WERI-Rb-1 (cell line): ENCODE data around the gene PRR5.
"Not testable (repeated sequence)": the region's sequence is repeated elsewhere in the genome, so short reads cannot be mapped to it uniquely, and the experiment has no call there.

Experiments
- DNase-seq: peaks from one replicate; pipeline ENCODE4 v3.0.0-alpha.2; 2020
- H3K27ac ChIP-seq: fragments of 250-450 bp; sonication (Bioruptor Pico); 2 replicates; pipeline ENCODE4 v1.5.1; 2020; ENCODE audit warnings: mild to moderate bottlenecking, moderate library complexity
- H3K27me3 ChIP-seq: fragments of 250-450 bp; sonication (Bioruptor Pico); 2 replicates; pipeline ENCODE4 v1.5.1; 2021; ENCODE audit warnings: mild to moderate bottlenecking, low read depth, moderate library complexity; ENCODE audit not compliant: insufficient read depth, severe bottlenecking
- H3K36me3 ChIP-seq: fragments of 250-450 bp; sonication (Bioruptor Pico); 2 replicates; pipeline ENCODE4 v1.5.1; 2020; ENCODE audit warnings: mild to moderate bottlenecking, moderate library complexity
- H3K4me3 ChIP-seq: 2 replicates; pipeline ENCODE4 v1.5.1; 2011; ENCODE audit warnings: low read depth, mild to moderate bottlenecking, control low read depth, low read length
- H3K9me3 ChIP-seq: fragments of 250-450 bp; sonication (Bioruptor Pico); 2 replicates; pipeline ENCODE4 v1.5.1; 2021; ENCODE audit warnings: mild to moderate bottlenecking, moderate library complexity; ENCODE audit not compliant: severe bottlenecking
- CTCF ChIP-seq: IDR thresholded peaks from 2 replicates; pipeline ENCODE4 v1.5.1; 2011; ENCODE audit warnings: low read depth, mild to moderate bottlenecking, control low read depth, inconsistent platforms, low read length

Gene PRR5, protein sequence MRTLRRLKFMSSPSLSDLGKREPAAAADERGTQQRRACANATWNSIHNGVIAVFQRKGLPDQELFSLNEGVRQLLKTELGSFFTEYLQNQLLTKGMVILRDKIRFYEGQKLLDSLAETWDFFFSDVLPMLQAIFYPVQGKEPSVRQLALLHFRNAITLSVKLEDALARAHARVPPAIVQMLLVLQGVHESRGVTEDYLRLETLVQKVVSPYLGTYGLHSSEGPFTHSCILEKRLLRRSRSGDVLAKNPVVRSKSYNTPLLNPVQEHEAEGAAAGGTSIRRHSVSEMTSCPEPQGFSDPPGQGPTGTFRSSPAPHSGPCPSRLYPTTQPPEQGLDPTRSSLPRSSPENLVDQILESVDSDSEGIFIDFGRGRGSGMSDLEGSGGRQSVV

DNA sequence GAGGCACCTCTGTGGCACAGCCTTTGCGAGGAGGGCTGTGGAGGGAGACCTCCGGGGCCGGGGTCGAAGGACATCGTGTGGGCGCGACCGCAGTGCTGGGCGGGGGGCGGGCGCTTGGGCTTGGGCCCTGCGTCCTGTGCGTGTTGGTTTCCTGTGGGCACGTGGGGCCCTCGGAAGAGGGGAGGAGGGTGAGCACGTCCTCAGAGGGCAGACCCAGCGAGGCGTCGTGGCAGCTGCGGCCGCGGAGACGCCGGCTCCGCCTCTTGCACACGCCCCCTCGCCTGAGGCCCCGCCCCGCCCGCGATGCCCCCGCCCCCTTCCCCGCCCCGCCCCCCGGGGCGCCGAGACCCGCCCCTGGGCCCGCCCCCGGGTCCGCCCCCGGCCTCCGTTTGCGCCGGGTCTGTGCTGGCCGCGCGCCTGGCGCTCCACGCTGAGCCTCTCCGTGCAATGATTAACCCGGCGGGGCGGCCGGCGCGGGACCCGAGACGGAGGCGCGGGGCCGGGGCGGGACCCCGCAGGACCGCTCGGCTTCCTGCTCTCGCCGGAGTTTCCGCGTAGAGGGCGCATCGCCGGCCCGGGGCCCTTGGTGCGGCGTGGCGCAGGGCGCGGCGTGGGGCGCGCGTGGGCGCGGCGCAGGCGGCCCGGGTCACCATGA is at the start of gene PRR5:
Gene PRR5 (plus strand): TSS at position 381 of the 655 bp plus-strand sequence. CDS start 271 bp downstream, at position 652.
- Histone ChIP-seq H3K36me3 (no peaks in the 10 kb centered on the region), H3K4me3 (peak within 1 kb of the TSS; percentile 56), H3K27ac (no peak within 1 kb of the TSS), H3K9me3 (no peaks in the 10 kb centered on the region), H3K27me3 (peaks cover 3% of the 10 kb centered on the region)
- peak; percentile 60 for DNase-seq
- TF ChIP-seq CTCF: no peak

- H3K27ac ChIP-seq, H3K4me3 ChIP-seq, H3K36me3 ChIP-seq, H3K9me3 ChIP-seq, H3K27me3 ChIP-seq, DNase-seq: not testable (repeated sequence)
These were observed 49.1 kb upstream of the PRR5 start for GRCh38 chr22:44652866-44653265.

GRCh38 chr22:44658311-44658953 is 43.6 kb upstream of the PRR5 start:
- H3K36me3 ChIP-seq: no peaks in the 10 kb centered on the region
- no peaks in the 10 kb centered on the region for H3K27me3 ChIP-seq
- no peak for TF ChIP-seq CTCF
- DNase-seq: peak; percentile 44
- no peak overlapping the region for H3K4me3 ChIP-seq
- H3K27ac ChIP-seq: no peak overlapping the region; the same call in 1 of the 2 replicates
- H3K9me3 ChIP-seq: peaks cover 2% of the 10 kb centered on the region

DNA sequence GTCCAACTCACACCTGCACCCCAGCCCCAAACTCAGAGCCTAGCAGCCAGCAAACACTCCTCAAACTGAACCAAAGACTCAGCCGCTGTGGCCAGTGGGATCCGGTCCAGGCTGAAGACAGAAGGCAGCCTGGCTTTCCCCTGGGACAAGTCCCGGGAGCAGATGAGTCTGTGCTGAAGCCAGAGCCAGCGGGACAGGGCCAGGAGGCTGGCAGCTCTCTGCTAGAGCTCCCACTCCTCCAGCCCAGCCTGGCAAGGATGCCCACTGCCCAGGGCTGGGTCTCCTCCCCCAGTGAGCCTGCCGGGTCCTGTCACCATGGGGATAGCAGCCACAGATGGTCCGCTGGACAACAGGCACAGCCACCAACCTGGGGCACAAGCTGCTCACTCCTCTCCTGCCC is 42.9 kb upstream of the PRR5 start:
- DNase-seq: no peak
- no peaks in the 10 kb centered on the region for H3K9me3 ChIP-seq
- peak overlapping the region; percentile 27; the same call in 1 of the 2 replicates for H3K27ac ChIP-seq
- H3K4me3 ChIP-seq: no peak overlapping the region
- TF ChIP-seq CTCF: no peak
- no peaks in the 10 kb centered on the region for H3K36me3 ChIP-seq
- H3K27me3 ChIP-seq: no peaks in the 10 kb centered on the region

DNA sequence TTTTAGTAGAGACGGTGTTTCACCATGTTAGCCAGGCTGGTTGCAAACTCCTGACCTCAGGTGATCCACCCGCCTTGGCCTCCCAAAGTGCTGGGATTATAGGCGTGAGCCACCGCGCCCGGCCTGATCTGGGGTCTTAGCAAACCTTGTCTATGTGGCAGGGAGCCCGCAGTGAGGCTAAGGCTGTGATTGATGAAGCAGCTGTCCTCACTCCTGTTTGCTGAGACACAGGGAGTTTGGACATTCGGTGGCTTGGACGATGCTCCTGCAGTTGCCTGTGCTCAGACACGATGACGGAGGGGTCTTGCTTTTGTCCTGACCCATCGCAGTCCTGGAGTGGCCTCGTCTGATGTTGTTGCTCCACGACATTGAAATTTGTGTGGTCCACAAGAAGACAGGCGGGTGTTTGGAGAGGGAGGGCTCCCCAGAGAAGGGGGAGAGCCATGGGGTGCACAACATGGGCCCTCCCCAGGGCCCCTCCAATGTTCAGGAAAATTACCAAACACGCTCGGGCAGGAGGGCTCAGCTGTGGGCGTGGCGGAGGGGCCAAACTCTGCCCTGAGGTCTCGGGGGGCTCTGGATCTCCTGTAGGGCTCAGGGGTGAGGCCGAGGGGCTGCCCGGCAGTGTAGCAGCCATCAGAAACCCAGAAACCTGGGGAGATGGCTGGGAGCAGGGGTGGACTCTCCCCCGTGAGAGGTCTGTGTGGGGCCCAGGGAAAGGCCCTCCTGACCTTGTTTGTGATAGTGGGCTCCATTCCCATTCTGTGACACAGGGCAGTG is 41.8 kb upstream of the PRR5 start:
- H3K27me3 ChIP-seq: no peaks in the 10 kb centered on the region

More for the DNA sequence above, 41.8 kb upstream of the PRR5 start:
- Histone ChIP-seq H3K4me3 (no peak overlapping the region), H3K36me3 (no peaks in the 10 kb centered on the region), H3K27ac (no peak overlapping the region), H3K9me3 (no peaks in the 10 kb centered on the region)
- no peak for TF ChIP-seq CTCF
- DNase-seq: peak; percentile 85
